NCI-H2227 treated with DMSO at 0.1 percent for 48 hours (cell line): ENCODE data around the gene RASL11B.
A peak's percentile ranks its signal among the peaks of the same experiment; 100 is the strongest.

Source experiments
- DNase-seq: peaks from one replicate; lab custom pipeline; 2025; lab: John Stamatoyannopoulos, UW

The RASL11B gene

GRCh38 chr4:52873861-52874343, 11.8 kb downstream of the RASL11B start:
- peak; percentile 44 for DNase-seq

- DNase-seq: no peak
Observed at GRCh38 chr4:52874948-52875347, 12.8 kb downstream of the RASL11B start.

DNA sequence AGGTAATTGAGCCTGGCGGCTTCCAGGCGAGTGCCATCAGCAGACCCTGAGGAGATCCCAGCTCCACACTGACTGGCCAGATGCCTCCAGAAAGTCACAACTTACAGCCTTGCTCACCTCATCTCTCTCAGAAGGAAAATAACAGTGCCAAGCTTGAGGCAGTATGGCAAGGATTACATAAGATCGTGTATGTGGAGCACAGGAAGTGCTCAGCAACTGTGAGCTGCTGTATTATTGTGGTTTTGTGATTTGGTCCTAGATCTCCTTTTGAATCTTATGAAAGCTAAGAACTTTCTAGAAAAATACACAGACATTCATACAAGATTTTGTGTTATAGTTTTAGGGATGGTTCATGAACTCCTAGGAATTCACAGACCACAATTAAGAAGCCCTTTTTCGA, 14.0 kb downstream of the RASL11B start:
- no peak for DNase-seq

GRCh38 chr4:52877036-52877435, 14.9 kb downstream of the RASL11B start:
- no peak for DNase-seq

DNA sequence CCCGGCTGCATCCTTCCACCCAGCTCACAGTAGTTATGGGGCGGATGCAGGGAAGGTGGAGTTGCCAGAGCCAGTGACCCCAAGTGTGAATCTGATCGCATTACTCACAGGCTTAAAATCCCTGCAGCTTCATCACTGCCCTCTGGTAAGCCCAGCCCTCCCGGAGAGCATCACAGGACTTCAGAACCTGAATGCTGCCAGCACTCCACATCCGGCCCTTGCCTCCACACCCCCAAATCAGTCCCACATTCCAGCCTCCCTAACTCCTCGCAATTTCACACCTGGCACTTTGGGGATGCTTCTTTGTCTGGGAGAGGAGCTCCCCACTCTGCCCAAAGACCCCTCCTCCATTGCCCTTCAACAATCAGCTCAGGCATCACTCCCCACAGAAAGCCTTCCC, 15.6 kb downstream of the RASL11B start:
- DNase-seq: no peak

- no peak for DNase-seq
Observed at GRCh38 chr4:52879471-52879870, 17.4 kb downstream of the RASL11B start.

GRCh38 chr4:52880994-52881393, 18.9 kb downstream of the RASL11B start:
- no peak for DNase-seq

DNA sequence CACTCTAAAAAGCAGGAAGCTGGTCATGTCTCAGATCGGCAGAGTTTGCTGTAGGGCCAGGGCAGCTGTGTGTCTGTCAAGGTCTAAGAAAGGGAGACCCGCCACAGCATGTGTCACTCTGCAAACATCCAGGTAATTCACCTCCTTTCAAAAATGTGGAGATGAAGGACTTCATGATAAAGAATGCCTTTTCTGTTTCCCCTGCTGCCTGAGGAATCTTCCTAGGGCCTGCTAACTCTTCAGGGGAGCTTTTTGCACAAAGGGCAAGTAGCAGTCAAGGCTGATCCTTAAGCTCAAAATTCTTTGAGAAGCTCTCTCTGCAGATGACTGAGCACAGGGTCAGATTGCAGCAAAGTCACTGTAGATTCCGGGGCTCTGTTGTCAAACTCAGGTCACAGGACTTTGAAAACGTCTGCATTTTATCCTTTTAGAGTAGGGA, 21.1 kb downstream of the RASL11B start:
- DNase-seq: no peak

DNA sequence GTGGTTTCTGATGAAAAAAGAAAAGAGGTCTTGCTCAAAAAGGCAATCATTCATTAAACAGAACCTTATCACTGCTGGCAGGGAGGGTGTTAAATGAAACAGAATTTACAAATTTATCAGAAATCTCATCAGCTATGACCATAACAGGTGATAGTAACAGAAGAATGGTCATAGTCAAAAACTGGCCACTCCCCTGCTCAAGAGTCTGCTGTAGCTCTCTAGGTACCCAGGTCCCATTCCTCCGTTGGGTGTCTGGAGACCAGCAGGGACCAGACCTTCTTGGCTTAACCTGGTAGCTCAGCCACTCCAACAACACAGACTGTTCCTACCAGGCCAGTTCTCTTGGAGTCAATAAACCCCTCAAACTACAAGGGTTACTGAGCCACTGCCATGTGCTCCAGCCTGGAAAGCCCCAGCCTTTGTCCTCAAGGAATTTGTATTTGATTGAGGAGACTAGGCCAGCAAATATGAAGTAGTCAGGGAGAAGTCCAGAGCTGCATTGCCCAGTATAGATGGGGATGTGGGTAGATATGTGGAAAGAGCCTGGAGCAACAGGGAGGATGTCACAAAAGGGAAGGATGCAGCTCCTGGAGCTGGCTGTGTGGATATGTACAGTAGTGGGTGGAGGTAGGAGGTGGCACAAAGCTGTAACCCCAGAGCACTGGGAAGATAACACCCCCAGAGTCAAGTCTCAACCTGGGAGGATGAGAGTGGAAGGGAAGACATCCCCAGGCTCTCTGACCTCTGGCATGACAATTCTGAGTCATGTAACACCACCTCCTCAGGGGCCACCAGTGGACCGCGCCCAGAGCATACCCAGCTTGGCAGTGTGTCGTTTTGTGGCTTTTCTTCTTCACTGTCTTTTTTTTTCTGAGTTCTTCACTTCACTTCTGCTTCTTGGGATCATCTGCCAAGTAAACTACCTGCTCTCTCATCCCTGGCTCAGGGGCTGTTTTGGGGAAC, 21.9 kb downstream of the RASL11B start:
- no peak for DNase-seq

- DNase-seq: no peak
Observed at GRCh38 chr4:52884994-52885393, 22.9 kb downstream of the RASL11B start.

GRCh38 chr4:52889354-52889753, 27.2 kb downstream of the RASL11B start:
- DNase-seq: no peak

DNA sequence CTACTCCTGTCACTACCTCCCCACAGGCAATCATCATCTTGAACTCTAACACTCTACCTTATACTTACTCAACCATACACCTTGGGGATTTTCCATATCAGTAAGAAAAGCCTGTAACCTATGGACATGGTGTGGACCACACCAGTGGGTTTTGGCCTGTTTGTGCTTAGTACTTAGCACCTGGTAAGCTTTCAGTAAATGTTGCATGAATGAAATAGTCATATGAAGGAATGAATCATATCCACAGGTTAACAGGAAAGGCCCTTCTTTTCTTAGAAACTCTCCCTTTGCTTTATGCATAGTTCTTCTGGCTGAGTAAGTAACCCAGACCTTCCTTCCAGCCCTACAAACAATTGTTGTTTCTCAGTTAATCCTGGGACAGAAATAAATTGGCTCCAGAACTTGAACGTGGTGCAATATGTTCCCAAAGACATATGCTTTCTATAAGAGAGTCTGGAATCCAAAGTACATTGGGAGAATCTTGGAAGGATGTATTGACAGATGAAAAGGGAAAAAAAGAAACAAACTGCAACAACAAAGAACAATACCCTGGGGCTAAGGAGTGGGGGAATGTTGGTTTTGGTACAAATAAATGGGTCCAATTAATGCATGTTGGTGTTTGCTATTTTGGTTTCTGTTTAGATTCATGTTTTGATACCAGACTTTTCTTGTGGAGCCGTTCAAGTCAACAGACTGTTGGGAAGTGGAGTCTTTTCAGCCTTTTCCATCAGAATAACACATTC, 27.8 kb downstream of the RASL11B start:
- DNase-seq: no peak

GRCh38 chr4:52890521-52890791, 28.3 kb downstream of the RASL11B start:
- no peak for DNase-seq

DNA sequence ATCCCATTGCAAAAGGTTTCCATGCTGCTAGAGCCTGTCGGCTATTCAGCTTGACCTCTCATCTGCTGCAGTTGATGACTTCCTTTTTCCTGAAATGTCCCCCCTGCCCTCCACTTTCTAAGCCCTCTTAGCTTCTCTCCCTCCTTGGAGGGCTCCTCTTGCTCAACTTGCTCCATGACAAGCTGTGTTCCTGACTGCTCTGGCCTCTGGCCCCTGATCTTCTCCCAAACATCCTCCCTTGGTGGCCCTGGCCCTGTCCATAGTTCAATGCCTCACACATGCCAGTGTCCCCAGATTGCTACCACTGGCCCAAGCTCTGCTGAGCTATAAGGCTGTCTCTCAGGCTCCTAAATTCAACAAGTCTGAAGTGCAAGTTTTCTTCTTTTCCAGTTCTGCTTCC, 29.6 kb downstream of the RASL11B start:
- DNase-seq: no peak

- no peak for DNase-seq
Observed at GRCh38 chr4:52892880-52893279, 30.8 kb downstream of the RASL11B start.

- DNase-seq: no peak
Observed at GRCh38 chr4:52894443-52894842, 32.3 kb downstream of the RASL11B start.

DNA sequence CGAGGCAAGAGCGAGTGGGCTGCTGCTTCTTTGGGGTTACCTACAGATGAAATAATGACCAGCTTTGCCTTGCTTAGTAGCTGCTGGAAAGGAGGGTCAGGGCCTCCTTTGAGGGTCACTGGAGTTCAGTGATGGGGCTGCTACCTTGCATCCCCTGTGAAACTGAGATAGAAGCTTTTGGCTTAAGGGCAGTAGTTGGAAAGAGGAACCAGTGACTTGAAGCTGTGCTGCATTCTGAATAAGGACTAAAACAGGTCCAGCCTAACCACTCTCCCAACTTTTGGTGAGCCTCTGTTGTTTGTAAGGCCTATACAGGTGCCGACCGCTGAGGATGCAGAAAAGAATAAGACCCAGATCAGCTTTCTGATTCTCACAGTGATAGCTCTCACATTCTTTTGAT, 41.2 kb downstream of the RASL11B start:
- DNase-seq: no peak

DNA sequence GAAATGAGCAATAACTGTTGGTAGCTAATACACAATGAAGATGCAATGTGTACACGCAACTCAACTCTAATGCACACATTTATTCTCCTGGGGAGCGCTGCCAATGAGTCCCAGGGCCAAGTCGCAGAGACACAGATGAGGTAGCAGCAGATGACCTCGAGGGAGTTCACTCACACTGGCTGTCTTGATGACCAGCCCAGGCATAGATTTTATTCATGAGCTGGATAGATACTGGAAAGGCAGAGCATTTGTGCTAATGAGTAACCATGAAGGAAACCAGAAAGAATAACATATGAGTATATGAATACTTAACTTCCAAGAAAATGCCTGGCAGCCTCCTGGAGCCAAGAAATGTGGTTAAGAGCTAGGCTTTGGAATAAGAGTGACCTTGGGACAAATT, 42.3 kb downstream of the RASL11B start:
- DNase-seq: no peak

- no peak for DNase-seq
Observed at GRCh38 chr4:52907510-52907909, 45.4 kb downstream of the RASL11B start.

- no peak for DNase-seq
Observed at GRCh38 chr4:52910115-52910514, 48.0 kb downstream of the RASL11B start.

GRCh38 chr4:52911684-52912294, 49.7 kb downstream of the RASL11B start:
- no peak for DNase-seq

GRCh38 chr4:52912608-52913007, 50.5 kb downstream of the RASL11B start:
- DNase-seq: no peak
